ENCODE measurements around the gene MRPL51.
A peak's percentile ranks its signal among the peaks of the same experiment; 100 is the strongest.

Gene MRPL51

DNA sequence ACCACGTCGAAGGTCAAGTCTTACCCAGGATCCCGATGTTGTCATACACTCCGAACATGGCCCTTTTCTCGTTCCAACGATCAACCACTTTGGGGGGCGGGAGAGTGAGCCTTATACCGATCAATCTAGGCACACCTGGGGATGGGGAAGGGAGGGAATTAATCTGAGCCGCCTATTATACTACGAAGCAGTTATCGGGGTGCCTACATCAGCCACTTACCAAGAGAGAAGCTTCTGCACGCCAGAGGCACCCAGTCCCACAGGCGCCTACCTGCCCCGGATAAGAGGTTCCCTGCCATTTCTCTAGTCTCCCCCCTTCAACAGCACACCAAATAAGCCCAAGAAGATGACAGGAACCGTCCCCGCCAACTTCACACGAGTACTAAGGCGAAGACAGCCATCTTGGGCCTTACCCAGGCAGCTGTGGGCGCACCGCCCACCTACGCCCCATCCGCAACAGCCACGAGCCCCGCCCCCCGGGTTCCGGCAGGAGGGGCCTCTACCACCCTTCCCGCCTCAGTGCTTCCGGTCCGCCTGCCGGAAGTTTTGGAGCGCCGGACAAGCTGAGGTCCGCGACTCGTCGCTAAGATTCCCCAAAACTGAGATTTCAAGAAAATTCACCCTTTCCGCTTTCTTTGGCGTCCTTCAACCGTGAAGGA, at the start of gene MRPL51:
TSS of gene MRPL51 (minus strand) at position 425 of the 659 bp plus-strand sequence. CDS start at position 299, 126 bp downstream.
- DNase-seq, result peak; percentile 91 to 97

DNA sequence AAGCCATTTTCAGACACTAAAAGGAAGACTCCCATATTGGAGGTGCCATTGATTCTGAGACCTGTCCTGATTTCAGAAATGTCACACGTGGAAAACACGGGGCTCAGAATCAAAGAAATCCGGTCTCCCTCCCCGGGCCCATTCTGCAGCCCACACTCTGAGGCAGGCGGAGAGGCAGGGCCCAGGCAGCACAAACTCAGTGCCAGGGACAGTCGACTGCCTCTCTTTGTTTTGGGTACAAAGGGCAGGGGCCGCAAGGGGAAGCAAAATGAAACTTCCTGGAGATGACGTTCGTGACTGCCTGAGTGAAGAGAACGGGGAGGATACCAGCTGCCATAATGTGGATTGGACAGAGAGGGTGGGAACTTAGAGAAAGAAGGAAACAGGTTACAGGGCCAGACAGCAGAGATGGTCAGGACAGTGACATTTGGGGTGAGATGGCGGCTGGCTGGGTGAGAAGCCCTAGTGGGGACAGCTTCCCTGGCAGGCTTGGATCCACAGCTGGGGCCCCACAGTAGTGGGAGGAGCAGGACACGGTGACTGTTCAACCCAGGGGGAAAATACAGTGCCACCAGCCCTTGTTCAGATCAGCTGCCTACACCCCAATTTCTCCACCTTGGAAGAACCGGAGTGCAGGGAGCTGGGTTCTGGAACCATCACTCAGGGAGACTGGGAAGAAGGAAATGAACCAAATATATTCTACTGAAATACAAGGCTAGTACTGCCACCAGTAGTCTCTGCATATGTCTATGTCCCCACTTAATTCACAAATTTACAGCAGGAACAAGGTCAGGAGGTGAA, 49.3 kb upstream of the MRPL51 start:
- no peak for DNase-seq

DNA sequence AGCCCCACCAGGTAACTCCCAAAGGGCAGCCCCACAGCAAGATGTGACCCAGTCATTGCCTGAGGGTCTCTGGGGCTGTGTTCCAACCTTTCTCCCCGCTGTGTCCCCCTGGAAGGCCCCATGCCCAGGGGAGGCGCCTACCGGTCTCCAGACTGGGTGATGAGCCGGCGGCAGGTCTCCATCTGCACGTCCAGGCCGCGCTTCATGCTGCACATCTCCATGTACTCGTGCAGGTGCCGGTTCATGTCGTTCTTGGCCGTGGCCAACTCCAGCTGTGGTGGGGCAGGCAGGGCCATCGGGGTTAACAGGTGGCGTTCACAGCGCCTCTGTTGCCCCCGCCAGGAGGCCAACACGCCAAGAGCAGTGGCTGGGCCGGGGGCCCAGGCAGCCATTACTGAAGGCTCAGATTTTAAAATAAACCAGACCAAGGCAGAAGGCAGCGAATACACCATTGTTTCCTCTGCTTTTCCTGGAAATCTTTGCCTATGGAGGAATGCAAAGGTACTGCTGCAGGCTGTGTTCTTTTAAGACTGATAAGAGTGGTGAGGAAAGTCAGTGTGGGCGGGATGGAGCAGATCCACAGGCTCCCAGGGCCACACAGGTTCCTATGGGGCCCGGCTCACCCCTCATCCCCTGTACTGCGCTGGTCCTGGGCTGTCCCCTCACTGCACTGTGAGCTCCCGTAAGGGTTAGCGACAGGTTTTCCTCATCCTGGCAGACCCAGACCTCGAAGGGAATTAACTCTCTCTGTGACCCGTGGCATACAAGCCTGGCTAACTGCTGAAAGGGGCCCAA, 48.5 kb upstream of the MRPL51 start:
- no peak for DNase-seq

DNA sequence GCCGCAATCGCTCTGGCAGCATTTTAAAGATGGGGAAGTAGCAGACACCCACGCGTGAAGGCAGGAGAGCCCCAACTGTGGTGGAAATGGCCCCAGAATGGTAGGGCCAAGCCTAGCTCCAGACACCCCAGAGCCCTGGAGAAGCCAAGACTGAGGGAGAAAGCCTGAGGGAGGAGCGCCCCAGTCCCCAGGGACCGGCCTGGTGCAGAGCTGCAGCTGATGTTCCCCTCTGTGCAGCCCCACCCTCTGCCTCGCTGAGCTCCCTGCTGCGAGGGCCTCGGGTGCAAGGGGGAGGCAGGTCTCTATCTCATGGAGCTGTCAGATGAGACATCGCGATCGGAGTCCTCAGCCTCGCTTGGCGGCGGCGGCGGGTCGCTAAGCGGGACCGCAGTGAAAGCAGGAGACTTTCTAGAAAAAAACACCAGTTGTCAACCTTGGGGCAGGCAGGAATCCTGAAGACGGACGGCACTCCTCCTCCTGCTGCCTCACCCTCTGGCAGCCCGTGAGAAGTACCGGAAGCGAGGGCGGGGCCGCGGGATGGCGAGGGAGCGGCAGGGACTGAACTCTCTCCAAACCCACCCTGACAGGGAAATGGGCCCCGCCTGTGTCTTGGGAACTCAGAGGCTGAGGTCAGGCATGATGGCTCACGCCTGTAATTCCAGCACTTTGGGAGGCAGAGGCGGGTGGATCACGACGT, 47.3 kb upstream of the MRPL51 start:
- no peak for DNase-seq

DNA sequence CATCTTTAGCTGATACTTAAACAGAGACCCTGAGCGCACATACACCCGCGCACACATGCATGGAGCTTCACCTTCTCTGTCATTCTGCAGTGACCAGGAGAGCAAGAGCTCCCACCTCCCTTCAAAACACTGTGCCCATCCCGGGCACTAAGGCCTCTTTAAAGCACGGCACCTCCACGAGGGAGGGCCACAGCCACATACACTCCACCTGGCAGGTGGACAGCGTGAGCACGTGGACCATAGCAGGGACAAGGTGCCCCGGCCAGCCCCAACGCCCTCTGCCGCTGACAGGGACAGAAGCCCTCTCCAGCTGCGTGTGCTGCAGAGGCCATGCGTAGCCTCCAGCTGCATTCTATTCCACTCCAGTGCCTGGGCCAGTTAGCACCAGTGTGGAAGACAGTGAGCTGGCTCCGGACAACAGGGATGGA, 46.7 kb upstream of the MRPL51 start:
- no peak for DNase-seq

DNA sequence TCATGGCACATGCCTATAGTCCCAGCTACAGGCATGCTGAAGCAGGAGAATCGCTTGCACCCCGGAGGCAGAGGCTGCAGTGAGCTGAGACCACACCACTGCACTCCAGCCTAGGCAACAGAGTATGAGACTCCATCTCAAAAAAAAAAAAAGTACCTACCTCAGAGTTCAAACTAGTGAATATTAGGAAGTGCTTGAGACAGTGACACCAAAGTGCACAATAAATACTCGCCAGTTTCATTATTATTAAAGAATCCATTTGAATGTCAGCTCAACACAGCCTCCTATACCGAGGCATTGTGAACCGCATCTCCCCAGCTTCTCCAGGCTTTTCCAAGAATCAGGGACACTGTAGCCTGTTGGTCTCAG, 46.2 kb upstream of the MRPL51 start:
- DNase-seq, result peak in 1 of 2 experiments; percentile 26

DNA sequence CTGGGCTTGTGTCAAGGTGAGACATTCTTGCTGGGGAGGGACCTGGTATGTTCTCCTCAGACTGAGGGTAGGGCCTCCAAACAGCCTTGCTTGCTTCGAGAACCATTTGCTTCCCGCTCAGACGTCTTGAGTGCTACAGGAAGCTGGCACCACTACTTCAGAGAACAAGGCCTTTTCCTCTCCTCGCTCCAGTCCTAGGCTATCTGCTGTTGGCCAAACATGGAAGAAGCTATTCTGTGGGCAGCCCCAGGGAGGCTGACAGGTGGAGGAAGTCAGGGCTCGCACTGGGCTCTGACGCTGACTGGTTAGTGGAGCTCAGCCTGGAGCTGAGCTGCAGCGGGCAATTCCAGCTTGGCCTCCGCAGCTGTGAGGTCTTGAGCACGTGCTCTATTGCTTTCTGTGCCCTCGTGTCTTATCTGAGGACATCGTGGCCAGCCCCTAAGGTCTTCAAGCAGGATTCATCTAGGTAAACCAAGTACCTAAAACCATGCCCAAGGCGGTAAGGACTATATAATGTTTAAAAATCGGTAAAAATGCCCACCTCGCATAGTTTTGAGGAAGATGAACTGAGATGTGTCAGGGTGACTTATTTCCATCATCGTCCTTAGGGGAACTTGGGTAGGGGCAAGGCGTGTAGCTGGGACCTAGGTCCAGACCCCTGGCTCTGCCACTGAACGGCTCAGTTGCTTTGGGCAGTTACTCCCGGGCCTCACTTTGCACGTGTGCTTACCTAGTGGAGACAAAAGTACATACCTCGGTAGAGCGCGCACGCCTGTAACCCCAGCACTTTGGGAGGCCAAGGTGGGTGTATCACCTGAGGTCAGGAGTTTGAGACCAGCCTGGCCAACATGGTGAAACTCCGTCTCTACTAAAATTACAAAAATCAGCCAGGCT, 45.6 kb upstream of the MRPL51 start:
- peak in 1 of 2 experiments; percentile 27 for DNase-seq

DNA sequence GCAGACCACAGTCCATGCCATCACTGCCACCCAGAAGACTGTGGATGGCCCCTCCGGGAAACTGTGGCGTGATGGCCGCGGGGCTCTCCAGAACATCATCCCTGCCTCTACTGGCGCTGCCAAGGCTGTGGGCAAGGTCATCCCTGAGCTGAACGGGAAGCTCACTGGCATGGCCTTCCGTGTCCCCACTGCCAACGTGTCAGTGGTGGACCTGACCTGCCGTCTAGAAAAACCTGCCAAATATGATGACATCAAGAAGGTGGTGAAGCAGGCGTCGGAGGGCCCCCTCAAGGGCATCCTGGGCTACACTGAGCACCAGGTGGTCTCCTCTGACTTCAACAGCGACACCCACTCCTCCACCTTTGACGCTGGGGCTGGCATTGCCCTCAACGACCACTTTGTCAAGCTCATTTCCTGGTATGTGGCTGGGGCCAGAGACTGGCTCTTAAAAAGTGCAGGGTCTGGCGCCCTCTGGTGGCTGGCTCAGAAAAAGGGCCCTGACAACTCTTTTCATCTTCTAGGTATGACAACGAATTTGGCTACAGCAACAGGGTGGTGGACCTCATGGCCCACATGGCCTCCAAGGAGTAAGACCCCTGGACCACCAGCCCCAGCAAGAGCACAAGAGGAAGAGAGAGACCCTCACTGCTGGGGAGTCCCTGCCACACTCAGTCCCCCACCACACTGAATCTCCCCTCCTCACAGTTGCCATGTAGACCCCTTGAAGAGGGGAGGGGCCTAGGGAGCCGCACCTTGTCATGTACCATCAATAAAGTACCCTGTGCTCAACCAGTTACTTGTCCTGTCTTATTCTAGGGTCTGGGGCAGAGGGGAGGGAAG, 44.7 kb upstream of the MRPL51 start:
- DNase-seq, result peak; percentile 41 to 82

DNA sequence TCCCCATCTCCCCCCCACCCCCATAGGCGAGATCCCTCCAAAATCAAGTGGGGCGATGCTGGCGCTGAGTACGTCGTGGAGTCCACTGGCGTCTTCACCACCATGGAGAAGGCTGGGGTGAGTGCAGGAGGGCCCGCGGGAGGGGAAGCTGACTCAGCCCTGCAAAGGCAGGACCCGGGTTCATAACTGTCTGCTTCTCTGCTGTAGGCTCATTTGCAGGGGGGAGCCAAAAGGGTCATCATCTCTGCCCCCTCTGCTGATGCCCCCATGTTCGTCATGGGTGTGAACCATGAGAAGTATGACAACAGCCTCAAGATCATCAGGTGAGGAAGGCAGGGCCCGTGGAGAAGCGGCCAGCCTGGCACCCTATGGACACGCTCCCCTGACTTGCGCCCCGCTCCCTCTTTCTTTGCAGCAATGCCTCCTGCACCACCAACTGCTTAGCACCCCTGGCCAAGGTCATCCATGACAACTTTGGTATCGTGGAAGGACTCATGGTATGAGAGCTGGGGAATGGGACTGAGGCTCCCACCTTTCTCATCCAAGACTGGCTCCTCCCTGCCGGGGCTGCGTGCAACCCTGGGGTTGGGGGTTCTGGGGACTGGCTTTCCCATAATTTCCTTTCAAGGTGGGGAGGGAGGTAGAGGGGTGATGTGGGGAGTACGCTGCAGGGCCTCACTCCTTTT, 44.0 kb upstream of the MRPL51 start:
- DNase-seq, result no peak

DNA sequence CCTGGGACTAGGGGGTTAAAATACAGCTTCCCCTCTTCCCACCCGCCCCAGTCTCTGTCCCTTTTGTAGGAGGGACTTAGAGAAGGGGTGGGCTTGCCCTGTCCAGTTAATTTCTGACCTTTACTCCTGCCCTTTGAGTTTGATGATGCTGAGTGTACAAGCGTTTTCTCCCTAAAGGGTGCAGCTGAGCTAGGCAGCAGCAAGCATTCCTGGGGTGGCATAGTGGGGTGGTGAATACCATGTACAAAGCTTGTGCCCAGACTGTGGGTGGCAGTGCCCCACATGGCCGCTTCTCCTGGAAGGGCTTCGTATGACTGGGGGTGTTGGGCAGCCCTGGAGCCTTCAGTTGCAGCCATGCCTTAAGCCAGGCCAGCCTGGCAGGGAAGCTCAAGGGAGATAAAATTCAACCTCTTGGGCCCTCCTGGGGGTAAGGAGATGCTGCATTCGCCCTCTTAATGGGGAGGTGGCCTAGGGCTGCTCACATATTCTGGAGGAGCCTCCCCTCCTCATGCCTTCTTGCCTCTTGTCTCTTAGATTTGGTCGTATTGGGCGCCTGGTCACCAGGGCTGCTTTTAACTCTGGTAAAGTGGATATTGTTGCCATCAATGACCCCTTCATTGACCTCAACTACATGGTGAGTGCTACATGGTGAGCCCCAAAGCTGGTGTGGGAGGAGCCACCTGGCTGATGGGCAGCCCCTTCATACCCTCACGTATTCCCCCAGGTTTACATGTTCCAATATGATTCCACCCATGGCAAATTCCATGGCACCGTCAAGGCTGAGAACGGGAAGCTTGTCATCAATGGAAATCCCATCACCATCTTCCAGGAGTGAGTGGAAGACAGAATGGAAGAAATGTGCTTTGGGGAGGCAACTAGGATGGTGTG, 43.1 kb upstream of the MRPL51 start:
- DNase-seq, result no peak

DNA sequence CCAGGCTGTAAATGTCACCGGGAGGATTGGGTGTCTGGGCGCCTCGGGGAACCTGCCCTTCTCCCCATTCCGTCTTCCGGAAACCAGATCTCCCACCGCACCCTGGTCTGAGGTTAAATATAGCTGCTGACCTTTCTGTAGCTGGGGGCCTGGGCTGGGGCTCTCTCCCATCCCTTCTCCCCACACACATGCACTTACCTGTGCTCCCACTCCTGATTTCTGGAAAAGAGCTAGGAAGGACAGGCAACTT, 42.6 kb upstream of the MRPL51 start:
- DNase-seq, result no peak

DNA sequence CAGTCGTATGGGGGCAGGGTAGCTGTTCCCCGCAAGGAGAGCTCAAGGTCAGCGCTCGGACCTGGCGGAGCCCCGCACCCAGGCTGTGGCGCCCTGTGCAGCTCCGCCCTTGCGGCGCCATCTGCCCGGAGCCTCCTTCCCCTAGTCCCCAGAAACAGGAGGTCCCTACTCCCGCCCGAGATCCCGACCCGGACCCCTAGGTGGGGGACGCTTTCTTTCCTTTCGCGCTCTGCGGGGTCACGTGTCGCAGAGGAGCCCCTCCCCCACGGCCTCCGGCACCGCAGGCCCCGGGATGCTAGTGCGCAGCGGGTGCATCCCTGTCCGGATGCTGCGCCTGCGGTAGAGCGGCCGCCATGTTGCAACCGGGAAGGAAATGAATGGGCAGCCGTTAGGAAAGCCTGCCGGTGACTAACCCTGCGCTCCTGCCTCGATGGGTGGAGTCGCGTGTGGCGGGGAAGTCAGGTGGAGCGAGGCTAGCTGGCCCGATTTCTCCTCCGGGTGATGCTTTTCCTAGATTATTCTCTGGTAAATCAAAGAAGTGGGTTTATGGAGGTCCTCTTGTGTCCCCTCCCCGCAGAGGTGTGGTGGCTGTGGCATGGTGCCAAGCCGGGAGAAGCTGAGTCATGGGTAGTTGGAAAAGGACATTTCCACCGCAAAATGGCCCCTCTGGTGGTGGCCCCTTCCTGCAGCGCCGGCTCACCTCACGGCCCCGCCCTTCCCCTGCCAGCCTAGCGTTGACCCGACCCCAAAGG, 42.1 kb upstream of the MRPL51 start:
- DNase-seq, result peak in 1 of 2 experiments; percentile 68

DNA sequence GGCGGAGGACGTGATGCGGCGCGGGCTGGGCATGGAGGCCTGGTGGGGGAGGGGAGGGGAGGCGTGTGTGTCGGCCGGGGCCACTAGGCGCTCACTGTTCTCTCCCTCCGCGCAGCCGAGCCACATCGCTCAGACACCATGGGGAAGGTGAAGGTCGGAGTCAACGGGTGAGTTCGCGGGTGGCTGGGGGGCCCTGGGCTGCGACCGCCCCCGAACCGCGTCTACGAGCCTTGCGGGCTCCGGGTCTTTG, 41.6 kb upstream of the MRPL51 start:
- no peak for DNase-seq

DNA sequence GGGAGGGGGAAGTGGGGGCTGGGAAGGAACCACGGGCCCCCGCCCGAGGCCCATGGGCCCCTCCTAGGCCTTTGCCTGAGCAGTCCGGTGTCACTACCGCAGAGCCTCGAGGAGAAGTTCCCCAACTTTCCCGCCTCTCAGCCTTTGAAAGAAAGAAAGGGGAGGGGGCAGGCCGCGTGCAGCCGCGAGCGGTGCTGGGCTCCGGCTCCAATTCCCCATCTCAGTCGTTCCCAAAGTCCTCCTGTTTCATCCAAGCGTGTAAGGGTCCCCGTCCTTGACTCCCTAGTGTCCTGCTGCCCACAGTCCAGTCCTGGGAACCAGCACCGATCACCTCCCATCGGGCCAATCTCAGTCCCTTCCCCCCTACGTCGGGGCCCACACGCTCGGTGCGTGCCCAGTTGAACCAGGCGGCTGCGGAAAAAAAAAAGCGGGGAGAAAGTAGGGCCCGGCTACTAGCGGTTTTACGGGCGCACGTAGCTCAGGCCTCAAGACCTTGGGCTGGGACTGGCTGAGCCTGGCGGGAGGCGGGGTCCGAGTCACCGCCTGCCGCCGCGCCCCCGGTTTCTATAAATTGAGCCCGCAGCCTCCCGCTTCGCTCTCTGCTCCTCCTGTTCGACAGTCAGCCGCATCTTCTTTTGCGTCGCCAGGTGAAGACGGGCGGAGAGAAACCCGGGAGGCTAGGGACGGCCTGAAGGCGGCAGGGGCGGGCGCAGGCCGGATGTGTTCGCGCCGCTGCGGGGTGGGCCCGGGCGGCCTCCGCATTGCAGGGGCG, 41.0 kb upstream of the MRPL51 start, which contains the start of gene GAPDH:
TSS of gene GAPDH (plus strand) at position 595 of the 772 bp plus-strand sequence. CDS start 316 bp downstream, outside the sequence.
- DNase-seq, result peak; percentile 98

DNA sequence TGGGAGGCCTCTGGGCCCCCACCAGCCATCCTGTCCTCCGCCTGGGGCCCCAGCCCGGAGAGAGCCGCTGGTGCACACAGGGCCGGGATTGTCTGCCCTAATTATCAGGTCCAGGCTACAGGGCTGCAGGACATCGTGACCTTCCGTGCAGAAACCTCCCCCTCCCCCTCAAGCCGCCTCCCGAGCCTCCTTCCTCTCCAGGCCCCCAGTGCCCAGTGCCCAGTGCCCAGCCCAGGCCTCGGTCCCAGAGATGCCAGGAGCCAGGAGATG, 40.5 kb upstream of the MRPL51 start:
- DNase-seq, result no peak

DNA sequence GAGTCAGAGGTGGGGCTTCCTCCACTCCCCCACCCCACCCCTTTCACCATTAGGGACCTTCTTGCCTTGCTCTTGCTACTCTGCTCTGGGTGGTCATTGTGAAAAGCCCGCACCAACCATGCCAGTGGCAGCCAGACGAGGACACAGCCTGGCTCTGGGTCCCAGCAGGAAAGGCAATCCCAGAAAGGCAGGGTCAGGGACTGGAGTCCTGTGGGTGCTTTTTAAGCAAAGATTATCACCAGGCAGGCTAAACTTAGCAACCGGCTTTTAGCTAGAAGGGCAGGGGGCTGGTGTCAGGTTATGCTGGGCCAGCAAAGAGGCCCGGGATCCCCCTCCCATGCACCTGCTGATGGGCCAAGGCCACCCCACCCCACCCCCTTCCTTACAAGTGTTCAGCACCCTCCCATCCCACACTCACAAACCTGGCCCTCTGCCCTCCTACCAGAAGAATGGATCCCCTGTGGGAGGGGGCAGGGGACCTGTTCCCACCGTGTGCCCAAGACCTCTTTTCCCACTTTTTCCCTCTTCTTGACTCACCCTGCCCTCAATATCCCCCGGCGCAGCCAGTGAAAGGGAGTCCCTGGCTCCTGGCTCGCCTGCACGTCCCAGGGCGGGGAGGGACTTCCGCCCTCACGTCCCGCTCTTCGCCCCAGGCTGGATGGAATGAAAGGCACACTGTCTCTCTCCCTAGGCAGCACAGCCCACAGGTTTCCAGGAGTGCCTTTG, 40.0 kb upstream of the MRPL51 start:
- DNase-seq, result peak; percentile 36 to 83

DNA sequence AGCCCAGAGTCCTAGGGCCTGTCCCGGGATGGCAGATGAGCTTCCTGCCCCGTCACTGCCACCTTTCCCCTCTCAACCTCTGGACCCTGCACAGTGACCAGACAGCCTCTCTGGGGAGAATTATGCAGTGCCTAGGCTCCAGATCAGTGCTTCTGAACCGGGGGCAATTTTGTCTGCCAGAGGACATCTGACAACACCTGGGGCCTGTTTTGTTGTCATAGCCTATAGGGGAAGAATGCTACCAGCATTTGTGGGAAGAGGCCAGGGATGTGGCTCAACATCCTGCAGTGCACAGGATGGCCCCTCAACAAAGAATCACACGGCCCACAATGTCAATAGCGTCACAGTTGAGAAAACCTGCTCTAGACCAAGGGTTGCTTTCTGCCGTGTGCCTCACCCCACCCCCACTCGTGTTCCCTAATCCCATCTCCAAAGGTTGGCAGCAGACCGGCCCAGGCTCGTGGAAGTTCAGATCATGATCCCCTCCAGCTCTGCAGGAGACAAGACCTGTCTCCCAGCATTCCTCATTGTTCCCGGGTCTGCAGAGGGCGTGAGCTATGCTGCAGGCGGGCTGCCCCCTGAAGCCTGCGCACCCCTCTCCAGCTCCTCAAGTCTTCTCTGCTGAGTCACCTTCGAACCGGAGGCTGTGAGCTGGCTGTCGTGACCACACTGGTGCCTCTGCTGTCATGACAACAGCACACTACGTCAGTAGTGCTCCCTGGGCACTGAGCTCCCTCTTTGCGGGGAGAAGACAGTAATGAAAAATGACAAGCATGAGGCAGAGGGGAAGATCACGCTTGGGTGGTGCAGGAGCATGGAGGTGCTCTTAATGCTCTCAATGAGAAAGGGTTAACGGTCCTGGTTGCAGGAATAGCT, 39.2 kb upstream of the MRPL51 start:
- peak; percentile 94 to 98 for DNase-seq

Measured in SW 1271 (cell line).